Stomach smooth muscle (tissue), 2 donors: Measurements from ENCODE around the gene RNF114.

ENCODE experiments used
- H3K27ac ChIP-seq: one replicate; pipeline ENCODE4 v1.7.0; 2013; ENCODE audit warnings: mild to moderate bottlenecking, low read length, inconsistent platforms
- H3K27me3 ChIP-seq, 2 donors: one replicate each; pipeline ENCODE4 v1.7.0; 2013; ENCODE audit warnings: low read length in 2 of 2; ENCODE audit not compliant: insufficient read depth in 2 of 2, control insufficient read depth in 1 of 2
- H3K36me3 ChIP-seq, 2 donors: one replicate each; pipeline ENCODE4 v1.7.0; 2013; ENCODE audit warnings: low read length in 2 of 2; ENCODE audit not compliant: control insufficient read depth in 2 of 2, insufficient read depth in 2 of 2
- H3K4me1 ChIP-seq: one replicate; pipeline ENCODE4 v1.7.0; 2013; ENCODE audit warnings: low read length; ENCODE audit not compliant: control insufficient read depth, insufficient read depth
- H3K4me3 ChIP-seq, 2 donors: one replicate each; pipeline ENCODE4 v1.7.0; 2013; ENCODE audit warnings: low read length in 2 of 2
- H3K9ac ChIP-seq, 2 donors: one replicate each; pipeline ENCODE4 v1.7.0; 2013; ENCODE audit warnings: low read length in 2 of 2, mild to moderate bottlenecking in 1 of 2
- H3K9me3 ChIP-seq, 2 donors: one replicate each; pipeline ENCODE4 v1.7.0; 2013; ENCODE audit warnings: low read length in 2 of 2; ENCODE audit not compliant: control insufficient read depth in 2 of 2
- donor health status: healthy.
- donor health status: Pancreatic carcinoma.

Gene RNF114

GRCh38 chr20:49906101-49906604, 30.0 kb upstream of the RNF114 start:
- Histone ChIP-seq H3K27me3 (no peaks in the 10 kb centered on the region), H3K36me3 (peaks cover 36 to 49% of the 10 kb centered on the region in 2 donors), H3K27ac (no peak overlapping the region), H3K9me3 (no peaks in the 10 kb centered on the region), H3K9ac (no peak overlapping the region), H3K4me3 (no peak overlapping the region), H3K4me1 (peaks cover 10% of the 10 kb centered on the region)

DNA sequence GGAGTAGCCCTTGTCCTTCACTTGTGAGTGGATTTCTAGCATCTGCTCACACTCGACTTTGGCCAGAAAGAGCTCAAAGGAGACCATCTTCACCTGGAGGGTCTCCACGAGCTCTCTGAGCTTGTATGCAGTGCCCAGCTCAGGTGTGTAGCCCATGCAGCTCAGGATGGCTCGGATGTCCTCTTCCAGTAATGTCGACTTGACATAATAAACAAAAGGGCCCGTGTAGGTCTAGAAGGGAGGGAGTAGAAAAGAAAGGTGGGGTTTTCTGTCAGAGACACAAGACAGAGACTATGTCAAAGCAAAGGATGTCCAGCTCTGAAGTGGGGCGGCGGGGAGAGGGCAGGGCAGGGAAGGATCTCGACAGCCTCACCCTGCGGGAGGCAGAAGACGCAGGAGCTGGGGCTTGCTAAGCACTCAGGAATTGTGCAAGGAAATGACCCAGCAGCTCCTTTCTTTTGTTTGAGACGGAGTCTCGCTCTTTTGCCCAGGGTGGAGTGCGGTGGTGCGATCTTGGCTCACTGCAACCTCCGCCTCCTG, 29.5 kb upstream of the RNF114 start:
- no peaks in the 10 kb centered on the region for H3K27me3 ChIP-seq
- peaks cover 36 to 49% of the 10 kb centered on the region in 2 donors for H3K36me3 ChIP-seq
- no peak overlapping the region for H3K4me3 ChIP-seq
- H3K27ac ChIP-seq: no peak overlapping the region
- no peaks in the 10 kb centered on the region for H3K9me3 ChIP-seq
- H3K4me1 ChIP-seq: peaks cover 8% of the 10 kb centered on the region
- no peak overlapping the region for H3K9ac ChIP-seq

- H3K4me1 ChIP-seq: peaks cover 9% of the 10 kb centered on the region
- no peak overlapping the region for H3K4me3 ChIP-seq
- H3K9ac ChIP-seq: no peak overlapping the region
- no peaks in the 10 kb centered on the region for H3K27me3 ChIP-seq
- no peaks in the 10 kb centered on the region for H3K9me3 ChIP-seq
- no peak overlapping the region for H3K27ac ChIP-seq
- H3K36me3 ChIP-seq: peaks cover 36 to 49% of the 10 kb centered on the region in 2 donors
These were observed 28.6 kb upstream of the RNF114 start for GRCh38 chr20:49907405-49908257.

DNA sequence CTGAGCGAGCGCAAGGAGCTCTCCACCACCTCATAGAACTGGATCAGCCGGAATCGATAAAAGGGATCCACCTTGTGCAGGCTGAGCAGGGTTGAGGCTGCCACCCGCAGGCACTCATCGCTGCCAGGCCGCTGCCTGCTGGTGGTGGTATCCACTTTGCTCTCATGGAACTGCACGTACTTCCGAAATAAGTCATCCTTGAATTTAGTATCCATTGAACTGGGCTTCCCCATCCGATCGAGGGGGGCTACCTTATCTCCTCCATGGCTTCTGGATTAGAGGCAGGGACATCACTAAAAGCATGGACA, 28.0 kb upstream of the RNF114 start:
- H3K9ac ChIP-seq: no peak overlapping the region
- peaks cover 13% of the 10 kb centered on the region for H3K4me1 ChIP-seq
- no peaks in the 10 kb centered on the region for H3K9me3 ChIP-seq
- H3K4me3 ChIP-seq: no peak overlapping the region
- H3K36me3 ChIP-seq: peaks cover 36 to 49% of the 10 kb centered on the region in 2 donors
- no peak overlapping the region for H3K27ac ChIP-seq
- H3K27me3 ChIP-seq: no peaks in the 10 kb centered on the region

GRCh38 chr20:49909499-49910339, 26.5 kb upstream of the RNF114 start:
- Histone ChIP-seq H3K27me3 (no peaks in the 10 kb centered on the region), H3K27ac (peak overlapping the region; percentile 11), H3K4me1 (peaks cover 28% of the 10 kb centered on the region), H3K9me3 (no peaks in the 10 kb centered on the region), H3K36me3 (peaks cover 26 to 38% of the 10 kb centered on the region in 2 donors), H3K9ac (no peak overlapping the region), H3K4me3 (no peak overlapping the region)

- Histone ChIP-seq H3K27me3 (no peaks in the 10 kb centered on the region), H3K9ac (no peak overlapping the region), H3K27ac (no peak overlapping the region), H3K4me3 (no peak overlapping the region), H3K9me3 (no peaks in the 10 kb centered on the region), H3K4me1 (peaks cover 31% of the 10 kb centered on the region), H3K36me3 (peaks cover 24 to 32% of the 10 kb centered on the region in 2 donors)
These were observed 25.9 kb upstream of the RNF114 start for GRCh38 chr20:49910340-49910706.

GRCh38 chr20:49913399-49914047, 22.7 kb upstream of the RNF114 start:
- H3K9ac ChIP-seq: peak overlapping the region in 1 of 2 donors; percentile 29
- peak overlapping the region; percentile 100 for H3K4me3 ChIP-seq
- H3K4me1 ChIP-seq: peaks cover 39% of the 10 kb centered on the region
- no peaks in the 10 kb centered on the region for H3K9me3 ChIP-seq
- no peak overlapping the region for H3K27ac ChIP-seq
- no peaks in the 10 kb centered on the region for H3K27me3 ChIP-seq
- H3K36me3 ChIP-seq: peaks cover 3 to 7% of the 10 kb centered on the region in 2 donors

DNA sequence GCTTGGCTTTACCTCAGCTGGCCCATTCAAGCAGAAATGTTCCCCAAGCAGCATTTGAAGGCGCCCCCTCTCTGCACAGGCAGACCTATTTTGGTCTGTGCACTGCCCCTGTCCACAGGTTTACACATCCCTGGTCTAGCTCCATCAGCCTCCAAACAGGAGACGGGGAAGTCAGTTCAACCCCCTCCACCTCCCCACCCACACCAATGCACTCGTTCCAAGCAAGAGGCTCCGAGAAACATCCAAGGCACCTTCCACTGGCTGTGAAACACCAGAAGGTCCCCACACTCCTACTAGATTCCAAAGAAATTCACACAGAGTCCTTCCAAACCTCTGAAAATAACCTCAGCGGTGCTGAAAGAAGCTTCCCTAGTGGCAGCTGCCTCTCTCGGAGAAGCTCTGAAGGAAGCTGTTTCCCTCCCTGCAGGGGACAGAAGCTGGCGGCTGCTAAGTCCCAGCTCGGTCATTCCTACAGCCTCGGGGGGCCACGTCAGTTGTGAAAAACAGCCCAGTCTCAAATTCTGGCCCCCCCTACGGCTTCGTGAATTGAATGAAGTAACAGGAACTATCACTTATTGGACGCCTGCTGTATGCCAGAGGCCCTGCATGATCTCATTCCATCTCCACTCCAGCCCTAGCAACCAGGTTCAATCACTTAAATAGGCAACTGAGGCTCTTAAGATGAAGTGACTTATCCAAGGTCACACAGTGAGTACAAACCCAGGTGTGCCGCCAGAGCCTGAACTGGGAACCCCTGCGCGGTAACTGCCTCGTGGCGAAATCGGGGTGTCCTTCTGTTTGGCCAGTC, 21.7 kb upstream of the RNF114 start:
- peak overlapping the region; percentile 95 to 100 for H3K9ac ChIP-seq
- peak overlapping the region; percentile 100 for H3K4me3 ChIP-seq
- no peaks in the 10 kb centered on the region for H3K27me3 ChIP-seq
- peaks cover 3 to 4% of the 10 kb centered on the region in 2 donors for H3K36me3 ChIP-seq
- H3K4me1 ChIP-seq: peaks cover 39% of the 10 kb centered on the region
- H3K27ac ChIP-seq: peak overlapping the region; percentile 100
- H3K9me3 ChIP-seq: no peaks in the 10 kb centered on the region

GRCh38 chr20:49915118-49915379, 21.1 kb upstream of the RNF114 start:
- no peaks in the 10 kb centered on the region for H3K27me3 ChIP-seq
- peaks cover under 1 to 3% of the 10 kb centered on the region in 2 donors for H3K36me3 ChIP-seq
- H3K4me1 ChIP-seq: peaks cover 36% of the 10 kb centered on the region
- peak overlapping the region; percentile 95 to 100 for H3K9ac ChIP-seq
- peak overlapping the region; percentile 100 for H3K27ac ChIP-seq
- H3K9me3 ChIP-seq: no peaks in the 10 kb centered on the region
- peak overlapping the region; percentile 100 for H3K4me3 ChIP-seq
